Right lung (tissue), 10 donors: ENCODE measurements around the gene CFAP58. TPM values are rescaled to one million over a fixed set of nuclear protein-coding genes. Genes with fewer than 3 reads are reported as not detected.
A peak's percentile ranks its signal among the peaks of the same experiment; 100 is the strongest.

Experiments used
- DNase-seq, 2 donors: peaks; one replicate each; pipeline ENCODE4 v3.0.0-alpha.2; 2013
- long read RNA-seq, 8 donors: transcript quantifications; one replicate each; lab custom pipeline, GENCODE V29; 2026
- polyA plus RNA-seq, 5 donors: library from polyadenylated mRNA; unstranded; fragments of 120-200 nt; gene quantifications; one replicate each; pipeline versions ENCODE4 v1.2.1 to v1.2.3, GENCODE V29; 2013; ENCODE audit warnings: inconsistent platforms in 1 of 5, low replicate concordance in 1 of 5; ENCODE audit not compliant: insufficient read length in 5 of 5, insufficient read depth in 1 of 5

The CFAP58 gene
- polyA plus RNA-seq = 1 to 10 TPM; 1.6 to 2.9 (median 1.6) TPM
- long read RNA-seq, donor 1 = 0 reads
- long read RNA-seq, donor 2 = 0 reads
- long read RNA-seq, donor 3 = 0 reads
- long read RNA-seq, donor 4 = 0 reads
- long read RNA-seq, donor 5 = 0 reads
- long read RNA-seq, donor 6 = 0 reads
- long read RNA-seq, donor 7 = 0 reads
- long read RNA-seq, donor 8 = 0 reads

GRCh38 chr10:104353325-104354048 lies at the start of gene CFAP58:
CFAP58 (plus strand) TSS chr10:104353833; CDS start chr10:104353898, 65 bp downstream.
- peak; percentile 90 to 92 for DNase-seq

- no peak for DNase-seq
Observed at GRCh38 chr10:104304356-104304745, 49.3 kb upstream of the CFAP58 start.

GRCh38 chr10:104304927-104305326 lies 48.7 kb upstream of the CFAP58 start:
- DNase-seq = no peak

GRCh38 chr10:104306897-104307296 lies 46.7 kb upstream of the CFAP58 start:
- DNase-seq = no peak

GRCh38 chr10:104307576-104308438 lies 45.8 kb upstream of the CFAP58 start:
- DNase-seq = no peak

- no peak for DNase-seq
Observed at GRCh38 chr10:104308439-104308903, 45.2 kb upstream of the CFAP58 start.

- DNase-seq = no peak
Observed at GRCh38 chr10:104309980-104310978, 43.4 kb upstream of the CFAP58 start.

- no peak for DNase-seq
Observed at GRCh38 chr10:104311184-104311720, 42.4 kb upstream of the CFAP58 start.

- no peak for DNase-seq
Observed at GRCh38 chr10:104314591-104315485, 38.8 kb upstream of the CFAP58 start.

GRCh38 chr10:104315486-104315921 lies 38.1 kb upstream of the CFAP58 start:
- DNase-seq = no peak

GRCh38 chr10:104316321-104317099 lies 37.1 kb upstream of the CFAP58 start:
- DNase-seq = no peak

- DNase-seq = no peak
Observed at GRCh38 chr10:104317269-104317710, 36.3 kb upstream of the CFAP58 start.

GRCh38 chr10:104317726-104318299 lies 35.8 kb upstream of the CFAP58 start:
- DNase-seq = no peak

- DNase-seq = no peak
Observed at GRCh38 chr10:104318326-104318725, 35.3 kb upstream of the CFAP58 start.

- DNase-seq = no peak
Observed at GRCh38 chr10:104318810-104319741, 34.6 kb upstream of the CFAP58 start.

GRCh38 chr10:104321226-104321625 lies 32.4 kb upstream of the CFAP58 start:
- DNase-seq = no peak
